HEK293 (cell line): ENCODE results near the gene PPP4R2.

Experiments
- CTCF ChIA-PET: fragments of 350-600 bp; formaldehyde crosslinking; extraction: SDS; loops from one replicate; lab custom pipeline; 2021; ENCODE audit warnings: antibody characterized with exemption; lab: Yijun Ruan, JAX
- POLR2A ChIA-PET: fragments of 300-600 bp; formaldehyde crosslinking; extraction: SDS; loops from one replicate; lab custom pipeline; 2020; ENCODE audit warnings: antibody characterized with exemption, inconsistent platforms; lab: Yijun Ruan, JAX
- H3K27ac ChIP-seq: fragments of 200-500 bp; sonication (Bioruptor generic); 2 replicates; pipeline ENCODE4 v1.5.1; 2014; ENCODE audit warnings: low read depth, low read length, control low read depth, inconsistent platforms; ENCODE audit errors: extremely low read depth
- H3K36me3 ChIP-seq, 2 experiments: fragments of 200-500 bp in 1 of 2; sonication (Bioruptor generic) in 1 of 2; 1 replicate in 1 of 2; 2 replicates in 1 of 2; pipeline ENCODE4 v1.5.1; 2014 to 2017; ENCODE audit warnings: inconsistent platforms in 2 of 2, low read length in 2 of 2; ENCODE audit not compliant: control insufficient read depth in 2 of 2, insufficient read depth in 1 of 2
- H3K4me1 ChIP-seq: fragments of 200-500 bp; sonication (Bioruptor generic); 2 replicates; pipeline ENCODE4 v1.5.1; 2014; ENCODE audit warnings: mild to moderate bottlenecking, low read length, inconsistent platforms; ENCODE audit not compliant: control insufficient read depth, insufficient read depth
- H3K4me3 ChIP-seq: 2 replicates; pipeline ENCODE4 v1.5.1; 2011; ENCODE audit warnings: low read depth, mild to moderate bottlenecking, control low read depth, low read length, moderate library complexity
- H3K9me3 ChIP-seq: fragments of 200-500 bp; sonication (Bioruptor generic); 2 replicates; pipeline ENCODE4 v1.5.1; 2014; ENCODE audit warnings: low read depth, low read length, inconsistent platforms; ENCODE audit not compliant: control insufficient read depth, insufficient read depth
- FEZF1 ChIP-seq: fragments of 450-650 bp; formaldehyde crosslinking; IDR thresholded peaks from 2 replicates; pipeline ENCODE4 v1.5.1; 2016; ENCODE audit warnings: missing biosample characterization, missing genetic modification characterization
- GLI4 ChIP-seq: fragments of 450-650 bp; formaldehyde crosslinking; IDR thresholded peaks from 2 replicates; pipeline ENCODE4 v1.5.1; 2016; ENCODE audit warnings: missing biosample characterization, missing genetic modification characterization
- ZBTB20 ChIP-seq: fragments of 450-650 bp; formaldehyde crosslinking; IDR thresholded peaks from 2 replicates; pipeline ENCODE4 v1.5.1; 2016; ENCODE audit warnings: missing biosample characterization, missing genetic modification characterization
- ZNF19 ChIP-seq: fragments of 450-650 bp; formaldehyde crosslinking; IDR thresholded peaks from 2 replicates; pipeline ENCODE4; 2016; ENCODE audit warnings: missing biosample characterization, missing genetic modification characterization, low read depth
- ZNF221 ChIP-seq: fragments of 450-650 bp; formaldehyde crosslinking; IDR thresholded peaks from 2 replicates; pipeline ENCODE4 v1.5.1; 2017; ENCODE audit warnings: missing biosample characterization, missing genetic modification characterization, borderline replicate concordance
- ZNF223 ChIP-seq: fragments of 450-650 bp; formaldehyde crosslinking; IDR thresholded peaks from 2 replicates; pipeline ENCODE4 v1.5.1; 2016; ENCODE audit warnings: missing biosample characterization, missing genetic modification characterization
- ZNF23 ChIP-seq: fragments of 450-650 bp; formaldehyde crosslinking; IDR thresholded peaks from 2 replicates; pipeline ENCODE4 v1.5.1; 2016; ENCODE audit warnings: missing biosample characterization, missing genetic modification characterization, borderline replicate concordance
- ZNF248 ChIP-seq: fragments of 450-650 bp; formaldehyde crosslinking; IDR thresholded peaks from 2 replicates; pipeline ENCODE4 v1.5.1; 2017; ENCODE audit warnings: missing biosample characterization, missing genetic modification characterization
- ZNF335 ChIP-seq: fragments of 450-650 bp; formaldehyde crosslinking; conservative IDR thresholded peaks from 2 replicates; pipeline ENCODE4 v1.5.1; 2016; ENCODE audit warnings: missing biosample characterization, missing genetic modification characterization
- ZNF391 ChIP-seq: fragments of 450-650 bp; formaldehyde crosslinking; IDR thresholded peaks from 2 replicates; pipeline ENCODE4 v1.5.1; 2016; ENCODE audit warnings: low read depth, missing biosample characterization, missing genetic modification characterization, borderline replicate concordance
- ZNF510 ChIP-seq: fragments of 450-650 bp; formaldehyde crosslinking; IDR thresholded peaks from 2 replicates; pipeline ENCODE4 v1.5.1; 2018; ENCODE audit warnings: mild to moderate bottlenecking, missing genetic modification characterization, missing biosample characterization; ENCODE audit not compliant: insufficient replicate concordance
- ZNF654 ChIP-seq: fragments of 450-650 bp; formaldehyde crosslinking; IDR thresholded peaks from 2 replicates; pipeline ENCODE4 v1.5.1; 2016; ENCODE audit warnings: low read depth, missing biosample characterization, missing genetic modification characterization
- ZNF664 ChIP-seq: fragments of 450-650 bp; formaldehyde crosslinking; IDR thresholded peaks from 2 replicates; pipeline ENCODE4 v1.5.1; 2016; ENCODE audit warnings: missing biosample characterization, missing genetic modification characterization
- ZXDB ChIP-seq: fragments of 450-650 bp; formaldehyde crosslinking; IDR thresholded peaks from 2 replicates; pipeline ENCODE4 v1.5.1; 2016; ENCODE audit warnings: missing biosample characterization, missing genetic modification characterization
- TF ChIP-seq, protein P1 (sequence below): fragments of 450-650 bp; formaldehyde crosslinking; IDR thresholded peaks from 2 replicates; pipeline ENCODE4 v1.5.1; 2016; ENCODE audit warnings: missing biosample characterization, missing genetic modification characterization
- TF ChIP-seq, protein P2 (sequence below): fragments of 450-650 bp; formaldehyde crosslinking; IDR thresholded peaks from 2 replicates; pipeline ENCODE4 v1.5.1; 2017; ENCODE audit warnings: missing biosample characterization, missing genetic modification characterization
- TF ChIP-seq, protein P3 (sequence below): fragments of 450-650 bp; formaldehyde crosslinking; IDR thresholded peaks from 2 replicates; pipeline ENCODE4 v1.5.1; 2016; ENCODE audit warnings: missing biosample characterization, missing genetic modification characterization
- TF ChIP-seq, protein P4 (sequence below): fragments of 450-650 bp; IDR thresholded peaks from 2 replicates; pipeline ENCODE4 v1.5.1; 2018; ENCODE audit warnings: missing biosample characterization, mild to moderate bottlenecking, missing genetic modification characterization
- TF ChIP-seq, protein P5 (sequence below): fragments of 450-650 bp; formaldehyde crosslinking; IDR thresholded peaks from 2 replicates; pipeline ENCODE4 v1.5.1; 2016; ENCODE audit warnings: missing biosample characterization, missing genetic modification characterization

The PPP4R2 gene

DNA sequence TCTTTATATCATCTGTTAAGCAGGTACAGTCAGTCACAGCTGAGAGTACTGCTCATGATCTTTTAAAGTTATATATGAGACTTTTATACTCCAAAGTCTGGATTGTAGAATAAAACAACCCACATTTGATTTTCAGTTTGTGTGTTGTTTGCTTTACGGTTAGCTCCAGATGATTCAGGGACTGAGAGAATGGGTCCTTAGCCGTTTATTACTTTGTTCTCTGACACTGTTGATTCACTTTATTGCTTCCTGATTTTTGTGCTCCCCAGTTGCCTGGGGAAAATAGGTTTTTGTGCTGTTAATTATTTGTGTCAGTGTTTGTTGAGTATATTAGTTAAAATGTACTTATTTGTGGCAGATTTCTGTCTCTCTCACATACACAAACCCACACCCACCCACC, 56.2 kb downstream of the PPP4R2 start:
- Histone ChIP-seq H3K9me3 (no peaks in the 10 kb centered on the region), H3K36me3 (peaks cover 0 to 23% of the 10 kb centered on the region in 2 experiments; a peak in 2 of 3 replicates), H3K4me1 (no peaks in the 10 kb centered on the region), H3K27ac (no peak overlapping the region), H3K4me3 (no peak overlapping the region)
- CTCF ChIA-PET = interaction anchor here (1.8 kb wide), 1 partner anchor 114 kb away, joined by 6 read pairs; no protein-coding TSS in a partner anchor
- POLR2A ChIA-PET = no interaction called here
- no peak for TF ChIP-seq FEZF1
- TF ChIP-seq, protein P1, sequence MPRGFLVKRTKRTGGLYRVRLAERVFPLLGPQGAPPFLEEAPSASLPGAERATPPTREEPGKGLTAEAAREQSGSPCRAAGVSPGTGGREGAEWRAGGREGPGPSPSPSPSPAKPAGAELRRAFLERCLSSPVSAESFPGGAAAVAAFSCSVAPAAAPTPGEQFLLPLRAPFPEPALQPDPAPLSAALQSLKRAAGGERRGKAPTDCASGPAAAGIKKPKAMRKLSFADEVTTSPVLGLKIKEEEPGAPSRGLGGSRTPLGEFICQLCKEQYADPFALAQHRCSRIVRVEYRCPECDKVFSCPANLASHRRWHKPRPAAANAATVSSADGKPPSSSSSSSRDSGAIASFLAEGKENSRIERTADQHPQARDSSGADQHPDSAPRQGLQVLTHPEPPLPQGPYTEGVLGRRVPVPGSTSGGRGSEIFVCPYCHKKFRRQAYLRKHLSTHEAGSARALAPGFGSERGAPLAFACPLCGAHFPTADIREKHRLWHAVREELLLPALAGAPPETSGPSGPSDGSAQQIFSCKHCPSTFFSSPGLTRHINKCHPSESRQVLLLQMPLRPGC (tag by site-specific recombination) = no peak
- TF ChIP-seq ZNF221 (tag by site-specific recombination) = no peak
- TF ChIP-seq, protein P2, sequence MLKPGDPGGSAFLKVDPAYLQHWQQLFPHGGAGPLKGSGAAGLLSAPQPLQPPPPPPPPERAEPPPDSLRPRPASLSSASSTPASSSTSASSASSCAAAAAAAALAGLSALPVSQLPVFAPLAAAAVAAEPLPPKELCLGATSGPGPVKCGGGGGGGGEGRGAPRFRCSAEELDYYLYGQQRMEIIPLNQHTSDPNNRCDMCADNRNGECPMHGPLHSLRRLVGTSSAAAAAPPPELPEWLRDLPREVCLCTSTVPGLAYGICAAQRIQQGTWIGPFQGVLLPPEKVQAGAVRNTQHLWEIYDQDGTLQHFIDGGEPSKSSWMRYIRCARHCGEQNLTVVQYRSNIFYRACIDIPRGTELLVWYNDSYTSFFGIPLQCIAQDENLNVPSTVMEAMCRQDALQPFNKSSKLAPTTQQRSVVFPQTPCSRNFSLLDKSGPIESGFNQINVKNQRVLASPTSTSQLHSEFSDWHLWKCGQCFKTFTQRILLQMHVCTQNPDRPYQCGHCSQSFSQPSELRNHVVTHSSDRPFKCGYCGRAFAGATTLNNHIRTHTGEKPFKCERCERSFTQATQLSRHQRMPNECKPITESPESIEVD (tag by site-specific recombination) = peak; percentile 80
- TF ChIP-seq ZNF23 (tag by site-specific recombination) = no peak

DNA sequence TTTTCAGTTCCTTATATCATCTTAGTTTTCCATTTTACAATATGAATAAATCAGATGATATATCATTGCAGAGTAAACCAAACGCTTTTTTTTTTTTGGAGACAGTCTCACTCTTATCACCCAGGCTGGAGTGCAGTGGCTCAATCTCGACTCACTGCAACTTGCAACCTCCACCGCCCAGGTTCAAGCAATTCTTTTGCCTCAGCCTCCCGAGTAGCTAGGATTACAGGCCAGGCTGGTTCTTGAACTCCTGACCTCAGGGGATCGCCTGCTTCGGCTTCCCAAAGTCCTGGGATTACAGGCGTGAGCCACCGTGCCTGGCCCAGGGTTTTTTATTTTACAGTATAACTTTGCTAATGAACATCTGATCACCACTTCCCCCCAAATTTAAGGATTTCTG, 59.0 kb downstream of the PPP4R2 start:
- no peaks in the 10 kb centered on the region for H3K4me1 ChIP-seq
- TF ChIP-seq ZNF19 (tag by site-specific recombination) (no peak), ZNF510 (tag by site-specific recombination) (no peak), ZNF223 (tag by site-specific recombination) (no peak), GLI4 (tag by site-specific recombination) (no peak), ZNF335 (tag by site-specific recombination) (no peak), ZNF248 (tag by site-specific recombination) (no peak), ZXDB (no peak), ZNF391 (tag by site-specific recombination) (no peak), ZBTB20 (tag by site-specific recombination) (no peak), ZNF664 (no peak)
- TF ChIP-seq, protein P3, sequence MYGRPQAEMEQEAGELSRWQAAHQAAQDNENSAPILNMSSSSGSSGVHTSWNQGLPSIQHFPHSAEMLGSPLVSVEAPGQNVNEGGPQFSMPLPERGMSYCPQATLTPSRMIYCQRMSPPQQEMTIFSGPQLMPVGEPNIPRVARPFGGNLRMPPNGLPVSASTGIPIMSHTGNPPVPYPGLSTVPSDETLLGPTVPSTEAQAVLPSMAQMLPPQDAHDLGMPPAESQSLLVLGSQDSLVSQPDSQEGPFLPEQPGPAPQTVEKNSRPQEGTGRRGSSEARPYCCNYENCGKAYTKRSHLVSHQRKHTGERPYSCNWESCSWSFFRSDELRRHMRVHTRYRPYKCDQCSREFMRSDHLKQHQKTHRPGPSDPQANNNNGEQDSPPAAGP (tag by site-specific recombination) = no peak
- H3K27ac ChIP-seq = no peak overlapping the region
- ChIA-PET CTCF (interaction anchor here (0.7 to 2.3 kb wide), 8 partner anchors 30 to 441 kb away, joined by 3 to 13 read pairs (median 4); no protein-coding TSS in a partner anchor), POLR2A (no interaction called here)
- peaks cover 0 to 7% of the 10 kb centered on the region in 2 experiments; a peak in 1 of 3 replicates for H3K36me3 ChIP-seq
- H3K9me3 ChIP-seq = no peaks in the 10 kb centered on the region
- no peak overlapping the region for H3K4me3 ChIP-seq

DNA sequence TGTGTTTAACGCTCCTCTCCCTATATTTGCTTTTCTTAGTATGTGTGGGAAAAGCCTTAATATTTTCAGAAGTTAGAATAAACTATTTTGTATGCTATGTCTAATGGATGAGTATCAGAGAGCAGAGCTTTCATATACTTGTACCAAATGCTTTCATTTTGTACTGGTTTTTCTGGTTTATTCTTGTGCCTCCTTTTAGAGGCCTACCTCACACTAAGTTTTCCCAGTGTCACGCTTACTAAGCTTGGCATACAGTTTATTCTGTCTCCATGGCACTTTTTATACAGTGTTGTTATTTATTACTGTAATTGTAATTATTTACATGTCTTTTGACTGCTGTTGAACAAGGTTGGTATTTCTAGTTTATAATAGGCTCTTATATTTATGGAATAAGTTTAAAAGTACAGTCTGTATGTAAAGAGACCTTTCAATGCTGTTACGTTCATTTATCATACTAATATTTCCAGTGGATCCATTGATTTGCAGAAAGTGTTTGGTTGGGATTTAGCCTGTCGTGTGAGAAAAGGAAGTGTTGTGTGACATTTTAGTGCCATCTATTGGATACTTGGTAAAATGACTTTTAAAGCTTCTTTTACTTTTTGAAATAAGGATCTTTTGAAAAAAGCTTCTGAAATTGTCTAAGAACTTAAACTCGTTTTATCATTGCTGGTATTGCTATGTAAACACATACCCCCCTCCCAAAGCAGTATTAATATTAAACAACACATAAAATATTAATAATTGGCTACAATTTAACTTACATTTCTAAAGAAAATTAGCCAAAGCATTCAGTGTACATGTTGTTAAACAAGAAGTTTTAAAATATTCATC, 59.6 kb downstream of the PPP4R2 start:
- TF ChIP-seq, protein P2 (tag by site-specific recombination) = peak; percentile 41; the same call in 1 of the 2 replicates
- TF ChIP-seq ZNF654 (tag by site-specific recombination) = peak; percentile 66
- TF ChIP-seq, protein P4, sequence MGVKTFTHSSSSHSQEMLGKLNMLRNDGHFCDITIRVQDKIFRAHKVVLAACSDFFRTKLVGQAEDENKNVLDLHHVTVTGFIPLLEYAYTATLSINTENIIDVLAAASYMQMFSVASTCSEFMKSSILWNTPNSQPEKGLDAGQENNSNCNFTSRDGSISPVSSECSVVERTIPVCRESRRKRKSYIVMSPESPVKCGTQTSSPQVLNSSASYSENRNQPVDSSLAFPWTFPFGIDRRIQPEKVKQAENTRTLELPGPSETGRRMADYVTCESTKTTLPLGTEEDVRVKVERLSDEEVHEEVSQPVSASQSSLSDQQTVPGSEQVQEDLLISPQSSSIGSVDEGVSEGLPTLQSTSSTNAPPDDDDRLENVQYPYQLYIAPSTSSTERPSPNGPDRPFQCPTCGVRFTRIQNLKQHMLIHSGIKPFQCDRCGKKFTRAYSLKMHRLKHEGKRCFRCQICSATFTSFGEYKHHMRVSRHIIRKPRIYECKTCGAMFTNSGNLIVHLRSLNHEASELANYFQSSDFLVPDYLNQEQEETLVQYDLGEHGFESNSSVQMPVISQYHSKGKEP (tag by site-specific recombination) = 0 out of 2 replicates have a peak, but pooled peaks have one; percentile 12
- TF ChIP-seq, protein P5, sequence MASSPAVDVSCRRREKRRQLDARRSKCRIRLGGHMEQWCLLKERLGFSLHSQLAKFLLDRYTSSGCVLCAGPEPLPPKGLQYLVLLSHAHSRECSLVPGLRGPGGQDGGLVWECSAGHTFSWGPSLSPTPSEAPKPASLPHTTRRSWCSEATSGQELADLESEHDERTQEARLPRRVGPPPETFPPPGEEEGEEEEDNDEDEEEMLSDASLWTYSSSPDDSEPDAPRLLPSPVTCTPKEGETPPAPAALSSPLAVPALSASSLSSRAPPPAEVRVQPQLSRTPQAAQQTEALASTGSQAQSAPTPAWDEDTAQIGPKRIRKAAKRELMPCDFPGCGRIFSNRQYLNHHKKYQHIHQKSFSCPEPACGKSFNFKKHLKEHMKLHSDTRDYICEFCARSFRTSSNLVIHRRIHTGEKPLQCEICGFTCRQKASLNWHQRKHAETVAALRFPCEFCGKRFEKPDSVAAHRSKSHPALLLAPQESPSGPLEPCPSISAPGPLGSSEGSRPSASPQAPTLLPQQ = no peak
- no peak overlapping the region for H3K27ac ChIP-seq
- H3K9me3 ChIP-seq = no peaks in the 10 kb centered on the region
- POLR2A ChIA-PET = no interaction called here
- no peaks in the 10 kb centered on the region for H3K4me1 ChIP-seq
- CTCF ChIA-PET = interaction anchor here (0.7 to 2.3 kb wide), 17 partner anchors 12 to 441 kb away, joined by 3 to 13 read pairs (median 4); partner anchors contain the start of gene PPP4R2
- no peak overlapping the region for H3K4me3 ChIP-seq
- peaks cover 0 to 2% of the 10 kb centered on the region in 2 experiments; a peak in 1 of 3 replicates for H3K36me3 ChIP-seq
